Measurements from ENCODE around the gene RAPGEF5. TPM values are rescaled to one million over a fixed set of nuclear protein-coding genes. Genes with fewer than 3 reads are reported as not detected.
A peak's percentile ranks its signal among the peaks of the same experiment; 100 is the strongest.

The RAPGEF5 gene
- total RNA-seq, 1 donor from 2014 or later, result 12.4 TPM

GRCh38 chr7:22113041-22113440 lies 243.9 kb downstream of the RAPGEF5 start:
- POLR2A ChIA-PET, result no interaction called here
- intact Hi-C loops (cut with micrococcal nuclease), result no loop called here

DNA sequence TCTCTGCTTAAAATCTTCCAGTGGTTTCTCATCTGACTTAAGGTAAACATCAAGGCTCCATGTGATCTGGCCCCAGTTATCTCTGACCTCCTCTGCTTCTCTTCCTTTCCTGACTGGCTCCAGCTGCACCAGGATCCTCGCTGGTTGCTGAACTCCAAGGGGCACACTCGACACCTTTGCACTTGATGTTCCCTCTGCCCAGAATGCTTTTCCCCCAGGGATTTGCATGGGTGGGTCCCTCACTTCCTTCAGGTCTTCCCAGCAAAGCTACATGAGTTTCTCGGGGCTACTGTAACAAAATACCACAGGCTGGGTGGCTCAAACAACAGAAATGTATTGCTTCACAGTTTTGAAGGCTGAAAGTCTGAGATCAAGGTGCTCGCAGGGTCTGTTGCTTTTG lies 245.3 kb downstream of the RAPGEF5 start:
- Mint-ChIP-seq H3K9me3 (no peaks in the 10 kb centered on the region), H3K4me1 (no peaks in the 10 kb centered on the region), H3K4me3 (no peak overlapping the region), H3K27me3 (no peaks in the 10 kb centered on the region), H3K36me3 (ENCODE audit: low read depth) (no peaks in the 10 kb centered on the region), H3K27ac (no peak overlapping the region)
- ATAC-seq (ENCODE audit: low read depth) (no peak), DNase-seq (no peak)
- POLR2A ChIA-PET, result no interaction called here
- intact Hi-C loops (cut with micrococcal nuclease), result loop anchor here (2.0 kb wide), 1 partner anchor 943 kb away; no protein-coding TSS in a partner anchor
- CTCF ChIA-PET, result interaction anchor here (1.2 to 4.3 kb wide), 5 partner anchors 8 to 389 kb away, joined by 4 to 43 read pairs (median 22); partner anchors contain the start of gene STEAP1B
- TF ChIP-seq, protein P1, sequence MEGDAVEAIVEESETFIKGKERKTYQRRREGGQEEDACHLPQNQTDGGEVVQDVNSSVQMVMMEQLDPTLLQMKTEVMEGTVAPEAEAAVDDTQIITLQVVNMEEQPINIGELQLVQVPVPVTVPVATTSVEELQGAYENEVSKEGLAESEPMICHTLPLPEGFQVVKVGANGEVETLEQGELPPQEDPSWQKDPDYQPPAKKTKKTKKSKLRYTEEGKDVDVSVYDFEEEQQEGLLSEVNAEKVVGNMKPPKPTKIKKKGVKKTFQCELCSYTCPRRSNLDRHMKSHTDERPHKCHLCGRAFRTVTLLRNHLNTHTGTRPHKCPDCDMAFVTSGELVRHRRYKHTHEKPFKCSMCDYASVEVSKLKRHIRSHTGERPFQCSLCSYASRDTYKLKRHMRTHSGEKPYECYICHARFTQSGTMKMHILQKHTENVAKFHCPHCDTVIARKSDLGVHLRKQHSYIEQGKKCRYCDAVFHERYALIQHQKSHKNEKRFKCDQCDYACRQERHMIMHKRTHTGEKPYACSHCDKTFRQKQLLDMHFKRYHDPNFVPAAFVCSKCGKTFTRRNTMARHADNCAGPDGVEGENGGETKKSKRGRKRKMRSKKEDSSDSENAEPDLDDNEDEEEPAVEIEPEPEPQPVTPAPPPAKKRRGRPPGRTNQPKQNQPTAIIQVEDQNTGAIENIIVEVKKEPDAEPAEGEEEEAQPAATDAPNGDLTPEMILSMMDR (IDR thresholded peaks at IDR 0.05), result no peak

More at GRCh38 chr7:22113041-22113440, 243.9 kb downstream of the RAPGEF5 start:
- ATAC-seq (ENCODE audit: low read depth) (no peak), DNase-seq (no peak)
- CTCF ChIA-PET, result interaction anchor here (0.9 kb wide), 1 partner anchor 378 kb away, joined by 3 read pairs; no protein-coding TSS in a partner anchor
- H3K36me3 Mint-ChIP-seq (ENCODE audit: low read depth), result no peaks in the 10 kb centered on the region
- H3K27me3 Mint-ChIP-seq, result no peaks in the 10 kb centered on the region
- no peak overlapping the region for H3K4me3 Mint-ChIP-seq
- no peak overlapping the region for H3K27ac Mint-ChIP-seq
- H3K4me1 Mint-ChIP-seq, result no peaks in the 10 kb centered on the region
- no peaks in the 10 kb centered on the region for H3K9me3 Mint-ChIP-seq
- TF ChIP-seq, protein P1 (IDR thresholded peaks at IDR 0.05), result no peak

- ChIA-PET CTCF (interaction anchor here (1.1 to 4.3 kb wide), 11 partner anchors 9 to 390 kb away, joined by 3 to 43 read pairs (median 6); partner anchors contain the start of gene STEAP1B), POLR2A (no interaction called here)
- TF ChIP-seq, protein P1 (IDR thresholded peaks at IDR 0.05), result no peak
- no peaks in the 10 kb centered on the region for H3K9me3 Mint-ChIP-seq
- H3K27me3 Mint-ChIP-seq, result no peaks in the 10 kb centered on the region
- no peaks in the 10 kb centered on the region for H3K4me1 Mint-ChIP-seq
- intact Hi-C loops (cut with micrococcal nuclease), result loop anchor here (1.0 to 2.0 kb wide), 4 partner anchors 341 to 944 kb away; partner anchors contain the start of gene STEAP1B
- DNase-seq (no peak), ATAC-seq (ENCODE audit: low read depth) (no peak)
- H3K27ac Mint-ChIP-seq, result no peak overlapping the region
- no peaks in the 10 kb centered on the region for H3K36me3 Mint-ChIP-seq (ENCODE audit: low read depth)
- H3K4me3 Mint-ChIP-seq, result no peak overlapping the region
These were observed 246.1 kb downstream of the RAPGEF5 start for GRCh38 chr7:22110881-22111280.

DNA sequence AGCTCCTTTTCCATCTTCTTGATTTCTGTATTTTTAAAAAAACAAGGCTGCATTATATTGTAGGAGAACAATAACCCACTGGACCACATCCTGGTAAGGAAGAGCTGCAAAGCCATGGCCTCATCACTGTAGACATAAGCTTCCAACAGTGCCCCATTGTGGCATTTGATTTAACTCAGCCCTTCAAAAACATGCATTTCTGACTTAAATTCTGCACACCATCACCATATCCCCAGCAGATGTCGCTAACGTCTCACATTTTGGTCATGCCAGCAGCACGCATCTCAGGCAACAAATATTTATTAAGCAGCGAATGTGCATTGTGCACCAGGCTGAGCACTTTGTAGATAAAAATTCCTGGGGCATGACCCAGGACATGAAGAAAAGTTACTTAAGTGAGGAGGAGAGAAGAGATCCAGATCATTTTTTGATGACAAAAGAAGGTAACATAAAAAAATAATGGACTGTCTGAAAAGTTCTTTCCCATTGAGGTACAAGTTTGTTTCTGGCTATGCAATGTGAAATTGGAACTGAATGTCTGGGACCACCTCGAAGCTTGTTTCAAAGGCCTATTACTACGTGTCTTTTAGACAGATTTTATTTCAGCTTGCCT lies 246.6 kb downstream of the RAPGEF5 start:
- POLR2A ChIA-PET, result no interaction called here
- TF ChIP-seq, protein P1 (IDR thresholded peaks at IDR 0.05), result peak; percentile 59
- intact Hi-C loops (cut with micrococcal nuclease), result loop anchor here (1.0 to 2.0 kb wide), 4 partner anchors 342 to 944 kb away; partner anchors contain the start of gene STEAP1B
- Mint-ChIP-seq H3K4me3 (no peak overlapping the region), H3K4me1 (no peaks in the 10 kb centered on the region), H3K27ac (no peak overlapping the region), H3K27me3 (no peaks in the 10 kb centered on the region), H3K9me3 (no peaks in the 10 kb centered on the region), H3K36me3 (ENCODE audit: low read depth) (no peaks in the 10 kb centered on the region)
- DNase-seq (no peak), ATAC-seq (ENCODE audit: low read depth) (peak; percentile 84)
- CTCF ChIA-PET, result interaction anchor here (0.6 to 4.3 kb wide), 28 partner anchors 9 to 1572 kb away, joined by 3 to 43 read pairs (median 4); partner anchors contain the start of gene STEAP1B

DNA sequence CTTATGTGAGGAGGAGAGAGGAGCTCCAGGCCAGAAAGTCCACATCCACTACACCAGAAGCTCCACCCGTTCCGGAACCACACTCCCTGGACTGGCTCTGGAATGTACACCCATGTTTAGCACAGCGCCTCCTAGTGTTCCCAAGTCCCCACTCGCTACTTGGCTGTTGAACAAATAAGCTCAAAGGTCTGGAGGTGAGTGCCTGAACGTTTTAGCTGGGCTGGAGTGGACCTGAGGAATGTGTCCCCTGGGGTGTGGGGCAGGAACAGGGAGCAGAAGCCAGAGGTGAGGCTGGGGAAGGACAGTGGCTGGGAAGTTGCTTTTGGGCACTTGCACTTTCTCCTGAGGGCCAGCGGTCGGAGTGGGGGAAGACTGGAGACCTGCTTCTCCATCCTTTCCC lies 247.2 kb downstream of the RAPGEF5 start:
- CTCF ChIA-PET, result interaction anchor here (0.6 to 4.3 kb wide), 28 partner anchors 8 to 1573 kb away, joined by 3 to 43 read pairs (median 4); partner anchors contain the start of gene STEAP1B
- DNase-seq (no peak), ATAC-seq (ENCODE audit: low read depth) (no peak)
- H3K4me3 Mint-ChIP-seq, result no peak overlapping the region
- no peaks in the 10 kb centered on the region for H3K4me1 Mint-ChIP-seq
- no peaks in the 10 kb centered on the region for H3K36me3 Mint-ChIP-seq (ENCODE audit: low read depth)
- H3K9me3 Mint-ChIP-seq, result no peaks in the 10 kb centered on the region
- H3K27me3 Mint-ChIP-seq, result no peaks in the 10 kb centered on the region
- intact Hi-C loops (cut with micrococcal nuclease), result loop anchor here (1.0 to 10.0 kb wide), 5 partner anchors 343 to 945 kb away; partner anchors contain the start of gene STEAP1B
- no peak overlapping the region for H3K27ac Mint-ChIP-seq
- POLR2A ChIA-PET, result no interaction called here
- TF ChIP-seq, protein P1 (IDR thresholded peaks at IDR 0.05), result no peak

Data from activated B cell treated with CpG ODN at 0.5 μM for 24 hours (primary cell).